Upper lobe of left lung (tissue), 4 donors: ENCODE data around the gene MADD.

ENCODE experiments used
- POLR2A ChIP-seq, 4 donors: fragments of 450-650 bp; IDR thresholded peaks; one replicate each; pipeline ENCODE4 v1.5.1; 2016 to 2017; ENCODE audit warnings: antibody characterized with exemption in 4 of 4, mild to moderate bottlenecking in 2 of 4
- POLR2AphosphoS5 ChIP-seq, 2 donors: sonication (generic); formaldehyde crosslinking; IDR thresholded peaks; one replicate each; pipeline ENCODE4 v1.5.1; 2017; ENCODE audit warnings: antibody characterized with exemption in 2 of 2
- TF ChIP-seq, protein P1 (sequence below), 6 experiments: fragments of 450-650 bp in 4 of 6; fragments of 200-600 bp in 2 of 6; sonication (generic) in 2 of 6; IDR thresholded peaks; one replicate each; pipeline ENCODE4 v1.5.1; 2016 to 2019; ENCODE audit warnings: antibody characterized with exemption in 6 of 6

DNA sequence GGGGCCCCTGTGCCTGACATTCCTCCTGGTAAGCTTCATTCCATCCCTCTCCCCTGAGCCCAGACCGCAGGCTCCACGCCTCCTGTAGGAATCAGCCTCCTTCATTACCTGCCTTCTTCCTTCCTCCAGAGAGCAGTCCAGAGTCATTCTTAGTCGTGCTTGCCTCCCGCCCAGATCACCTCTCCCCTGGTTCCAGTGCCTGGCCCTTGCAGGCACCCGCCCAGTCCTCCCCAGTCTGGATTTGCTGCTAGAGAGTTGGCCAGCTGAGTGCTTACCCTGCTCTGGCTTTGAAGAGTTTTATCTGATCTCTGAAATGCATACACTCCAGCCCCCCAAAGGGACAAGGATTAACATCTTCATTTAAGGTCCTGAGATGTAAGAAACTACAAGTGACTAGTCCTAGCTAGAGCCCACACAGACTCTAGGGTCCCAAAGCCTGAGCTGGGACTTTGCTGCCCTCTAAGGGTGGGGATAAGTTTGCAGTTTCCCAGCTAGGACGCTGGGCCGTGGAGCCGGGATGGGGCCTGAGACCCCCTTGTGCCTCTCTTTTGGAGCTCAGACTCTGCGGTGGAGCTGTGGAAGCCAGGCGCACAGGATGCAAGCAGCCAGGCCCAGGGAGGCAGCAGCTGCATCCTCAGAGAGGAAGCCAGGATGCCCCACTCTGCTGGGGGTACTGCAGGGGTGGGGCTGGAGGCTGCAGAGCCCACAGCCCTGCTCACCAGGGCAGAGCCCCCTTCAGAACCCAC is 10.5 kb upstream of the MADD start:
- TF ChIP-seq, protein P1, sequence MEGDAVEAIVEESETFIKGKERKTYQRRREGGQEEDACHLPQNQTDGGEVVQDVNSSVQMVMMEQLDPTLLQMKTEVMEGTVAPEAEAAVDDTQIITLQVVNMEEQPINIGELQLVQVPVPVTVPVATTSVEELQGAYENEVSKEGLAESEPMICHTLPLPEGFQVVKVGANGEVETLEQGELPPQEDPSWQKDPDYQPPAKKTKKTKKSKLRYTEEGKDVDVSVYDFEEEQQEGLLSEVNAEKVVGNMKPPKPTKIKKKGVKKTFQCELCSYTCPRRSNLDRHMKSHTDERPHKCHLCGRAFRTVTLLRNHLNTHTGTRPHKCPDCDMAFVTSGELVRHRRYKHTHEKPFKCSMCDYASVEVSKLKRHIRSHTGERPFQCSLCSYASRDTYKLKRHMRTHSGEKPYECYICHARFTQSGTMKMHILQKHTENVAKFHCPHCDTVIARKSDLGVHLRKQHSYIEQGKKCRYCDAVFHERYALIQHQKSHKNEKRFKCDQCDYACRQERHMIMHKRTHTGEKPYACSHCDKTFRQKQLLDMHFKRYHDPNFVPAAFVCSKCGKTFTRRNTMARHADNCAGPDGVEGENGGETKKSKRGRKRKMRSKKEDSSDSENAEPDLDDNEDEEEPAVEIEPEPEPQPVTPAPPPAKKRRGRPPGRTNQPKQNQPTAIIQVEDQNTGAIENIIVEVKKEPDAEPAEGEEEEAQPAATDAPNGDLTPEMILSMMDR (IDR thresholded peaks at IDR 0.05), result peak in 5 of 6 experiments; percentile 37 to 67 (median 52)
- TF ChIP-seq POLR2A (IDR thresholded peaks at IDR 0.05) (no peak), POLR2AphosphoS5 (IDR thresholded peaks at IDR 0.05) (no peak)
